Keratinocyte (primary cell): ENCODE results near the gene INPP4B. TPM values are rescaled to one million over a fixed set of nuclear protein-coding genes. Genes with fewer than 3 reads are reported as not detected.
A peak's percentile ranks its signal among the peaks of the same experiment; 100 is the strongest.

Experiments used
- DNase-seq: peaks from one replicate; pipeline ENCODE4 v3.0.0-alpha.2; 2011; ENCODE audit warnings: low read depth, missing footprints, low spot score
- FAIRE-seq: peaks from 2 replicates; lab custom pipeline; 2011; peaks lifted over from hg19 to GRCh38; lab: Jason Lieb, UNC
- H2AFZ ChIP-seq: 2 replicates; pipeline ENCODE4 v1.6.0; 2012; ENCODE audit warnings: low read length, control low read depth, inconsistent platforms; ENCODE audit not compliant: control insufficient read depth
- H3K27ac ChIP-seq: 2 replicates; pipeline ENCODE4 v1.5.1; 2011; ENCODE audit warnings: low read length; ENCODE audit not compliant: control insufficient read depth, insufficient read depth
- H3K27me3 ChIP-seq: 3 replicates; pipeline ENCODE4 v1.6.0; 2011; ENCODE audit warnings: low read length; ENCODE audit not compliant: control insufficient read depth, insufficient read depth; ENCODE audit errors: extremely low read depth
- H3K36me3 ChIP-seq, 2 experiments: 2 replicates in 1 of 2; 3 replicates in 1 of 2; pipeline ENCODE4 v1.5.1; 2011; ENCODE audit warnings: low read length in 2 of 2, mild to moderate bottlenecking in 1 of 2; ENCODE audit not compliant: control insufficient read depth in 2 of 2, insufficient read depth in 2 of 2; ENCODE audit errors: extremely low read depth in 1 of 2
- H3K4me1 ChIP-seq: 3 replicates; pipeline ENCODE4 v1.5.1; 2011; ENCODE audit warnings: low read length; ENCODE audit not compliant: control insufficient read depth, insufficient read depth; ENCODE audit errors: extremely low read depth
- H3K4me2 ChIP-seq: 3 replicates; pipeline ENCODE4 v1.6.0; 2011; ENCODE audit warnings: low read depth, low read length; ENCODE audit not compliant: control insufficient read depth, insufficient read depth; ENCODE audit errors: extremely low read depth
- H3K4me3 ChIP-seq, 3 experiments: fragments of 200-600 bp in 1 of 3; sonication (generic) in 1 of 3; 2 replicates in 2 of 3; 3 replicates in 1 of 3; pipeline ENCODE4 v1.5.1; 2011 to 2016; ENCODE audit warnings: low read length in 3 of 3, mild to moderate bottlenecking in 3 of 3, control low read depth in 2 of 3, inconsistent platforms in 1 of 3, low read depth in 1 of 3, mixed read lengths in 1 of 3, mixed run types in 1 of 3, moderate library complexity in 1 of 3; ENCODE audit not compliant: control insufficient read depth in 2 of 3, insufficient read depth in 2 of 3; ENCODE audit errors: extremely low read depth in 1 of 3
- H3K79me2 ChIP-seq: 2 replicates; pipeline ENCODE4 v1.6.0; 2012; ENCODE audit warnings: low read length; ENCODE audit not compliant: control insufficient read depth, insufficient read depth
- H3K9ac ChIP-seq: 3 replicates; pipeline ENCODE4 v1.6.0; 2011; ENCODE audit warnings: low read length; ENCODE audit not compliant: control insufficient read depth, insufficient read depth; ENCODE audit errors: extremely low read depth
- H3K9me1 ChIP-seq: 3 replicates; pipeline ENCODE4 v1.6.0; 2011; ENCODE audit warnings: low read length; ENCODE audit not compliant: control insufficient read depth, insufficient read depth; ENCODE audit errors: extremely low read depth
- H3K9me3 ChIP-seq: 2 replicates; pipeline ENCODE4 v1.5.1; 2012; ENCODE audit warnings: low read depth, low read length; ENCODE audit not compliant: control insufficient read depth
- H4K20me1 ChIP-seq: 3 replicates; pipeline ENCODE4 v1.6.0; 2011; ENCODE audit warnings: low read length; ENCODE audit not compliant: control insufficient read depth, insufficient read depth; ENCODE audit errors: extremely low read depth
- CTCF ChIP-seq, 3 experiments: IDR thresholded peaks in 1 of 3; conservative IDR thresholded peaks in 1 of 3; optimal IDR thresholded peaks in 1 of 3; 2 replicates in 2 of 3; 3 replicates in 1 of 3; pipeline versions ENCODE3 to v1.5.1; 2011; ENCODE audit warnings: low read length in 3 of 3, mild to moderate bottlenecking in 3 of 3, moderate library complexity in 2 of 3, control low read depth in 1 of 3, inconsistent platforms in 1 of 3; ENCODE audit not compliant: insufficient read depth in 2 of 3; ENCODE audit errors: extremely low read depth in 1 of 3
- EZH2 ChIP-seq: IDR thresholded peaks from one replicate; pipeline ENCODE4 v1.6.1; 2012; ENCODE audit warnings: inconsistent platforms, mild to moderate bottlenecking, low read length, moderate library complexity
- dilution Hi-C: fragments of 300-500 bp; cut with MboI; formaldehyde crosslinking; loops from one replicate; pipeline ENCODE4 v1.7.0; 2020; ENCODE audit warnings: low sequenced_read_pairs; ENCODE audit not compliant: extremely low pct_ligation_motif_present
- polyA plus RNA-seq, 5 experiments: library from polyadenylated mRNA; depleted of rRNA in 3 of 5; stranded (reverse) in 3 of 5; stranded (forward) in 1 of 5; unstranded in 1 of 5; fragments of >200 nt; gene quantifications; 1 replicate in 1 of 5; 2 replicates in 3 of 5; 3 replicates in 1 of 5; pipeline versions ENCODE4 v1.2.1 to v1.2.3, GENCODE V29; 2011 to 2012; ENCODE audit warnings: missing spikeins in 2 of 5, low read depth in 1 of 5, low replicate concordance in 1 of 5

The INPP4B gene
- polyA plus RNA-seq, 1 donor (not counting 4 experiments of a cell fraction or from before 2014, with no cell fraction given) = 50.2 TPM

GRCh38 chr4:142516686-142517526 is 329.2 kb downstream of the INPP4B start:
- Histone ChIP-seq H4K20me1 (no peaks in the 10 kb centered on the region), H3K27me3 (no peaks in the 10 kb centered on the region), H3K9me1 (no peaks in the 10 kb centered on the region), H3K9ac (no peak overlapping the region), H3K4me3 (no peak overlapping the region), H3K36me3 (no peaks in the 10 kb centered on the region), H3K4me2 (peak overlapping the region; percentile 68), H3K79me2 (no peaks in the 10 kb centered on the region), H3K9me3 (no peaks in the 10 kb centered on the region), H2AFZ (peak overlapping the region; percentile 11), H3K4me1 (peaks cover 25% of the 10 kb centered on the region), H3K27ac (peak overlapping the region; percentile 50)
- dilution Hi-C loops = no loop called here
- no peak for DNase-seq
- TF ChIP-seq CTCF (optimal IDR thresholded peaks at IDR 0.05 in 1 of 3, IDR thresholded peaks at IDR 0.05 in 1 of 3, conservative IDR thresholded peaks at IDR 0.05 in 1 of 3; ENCODE audit: extremely low read depth in 1 of 3, insufficient read depth in 2 of 3, low read length in 3 of 3) = no peak
- TF ChIP-seq EZH2 = no peak
- FAIRE-seq = peak; percentile 65

GRCh38 chr4:142512161-142512560 is 333.9 kb downstream of the INPP4B start:
- H3K4me3 ChIP-seq = no peak overlapping the region
- H3K36me3 ChIP-seq = no peaks in the 10 kb centered on the region
- DNase-seq = peak; percentile 17
- peaks cover 20% of the 10 kb centered on the region for H3K4me1 ChIP-seq
- dilution Hi-C loops = no loop called here
- TF ChIP-seq CTCF (optimal IDR thresholded peaks at IDR 0.05 in 1 of 3, IDR thresholded peaks at IDR 0.05 in 1 of 3, conservative IDR thresholded peaks at IDR 0.05 in 1 of 3; ENCODE audit: extremely low read depth in 1 of 3, insufficient read depth in 2 of 3, low read length in 3 of 3) (no peak), EZH2 (no peak)
- H3K27me3 ChIP-seq = no peaks in the 10 kb centered on the region
- H3K9me3 ChIP-seq = no peaks in the 10 kb centered on the region
- H3K9ac ChIP-seq = no peak overlapping the region
- H3K79me2 ChIP-seq = no peaks in the 10 kb centered on the region
- H3K27ac ChIP-seq = peak overlapping the region; percentile 9
- H4K20me1 ChIP-seq = no peaks in the 10 kb centered on the region
- no peak overlapping the region for H2AFZ ChIP-seq
- no peaks in the 10 kb centered on the region for H3K9me1 ChIP-seq
- no peak overlapping the region for H3K4me2 ChIP-seq
- FAIRE-seq = no peak
